Measurements from ENCODE around the gene SEL1L.
"Not testable (repeated sequence)": the region's sequence is repeated elsewhere in the genome, so short reads cannot be mapped to it uniquely, and the experiment has no call there.

Gene SEL1L

GRCh38 chr14:81472096-81472800 lies 61.4 kb downstream of the SEL1L start:
- Histone ChIP-seq H3K36me3 (ENCODE audit: insufficient read depth, low read length) (peaks cover 26% of the 10 kb centered on the region), H3K4me1 (ENCODE audit: insufficient read depth, low read length) (no peaks in the 10 kb centered on the region), H3K27me3 (ENCODE audit: control insufficient read depth in 1 of 2, insufficient read depth in 2 of 2, low read length in 2 of 2) (no peaks in the 10 kb centered on the region), H3K9me3 (ENCODE audit: low read length) (no peaks in the 10 kb centered on the region), H3K4me3 (ENCODE audit: low read depth in 1 of 2, low read length in 2 of 2) (no peak overlapping the region), H3K27ac (ENCODE audit: low read depth, low read length) (no peak overlapping the region), H3K9ac (ENCODE audit: low read length) (no peak overlapping the region)

GRCh38 chr14:81471062-81471461 lies 62.6 kb downstream of the SEL1L start:
- no peak overlapping the region for H3K4me3 ChIP-seq (ENCODE audit: low read depth in 1 of 2, low read length in 2 of 2)
- no peak overlapping the region for H3K27ac ChIP-seq (ENCODE audit: low read depth, low read length)
- peaks cover 17% of the 10 kb centered on the region for H3K36me3 ChIP-seq (ENCODE audit: insufficient read depth, low read length)
- H3K4me1 ChIP-seq (ENCODE audit: insufficient read depth, low read length): no peaks in the 10 kb centered on the region
- no peaks in the 10 kb centered on the region for H3K9me3 ChIP-seq (ENCODE audit: low read length)
- H3K9ac ChIP-seq (ENCODE audit: low read length): no peak overlapping the region
- H3K27me3 ChIP-seq (ENCODE audit: control insufficient read depth in 1 of 2, insufficient read depth in 2 of 2, low read length in 2 of 2): no peaks in the 10 kb centered on the region

- H3K9me3 ChIP-seq (ENCODE audit: low read length); H3K27me3 ChIP-seq (ENCODE audit: control insufficient read depth in 1 of 2, insufficient read depth in 2 of 2, low read length in 2 of 2); H3K27ac ChIP-seq (ENCODE audit: low read depth, low read length); H3K4me3 ChIP-seq (ENCODE audit: low read depth in 1 of 2, low read length in 2 of 2); H3K9ac ChIP-seq (ENCODE audit: low read length); H3K4me1 ChIP-seq (ENCODE audit: insufficient read depth, low read length): not testable (repeated sequence)
- peaks cover 11% of the 10 kb centered on the region for H3K36me3 ChIP-seq (ENCODE audit: insufficient read depth, low read length)
Observed at GRCh38 chr14:81470557-81470826, 63.2 kb downstream of the SEL1L start.

DNA sequence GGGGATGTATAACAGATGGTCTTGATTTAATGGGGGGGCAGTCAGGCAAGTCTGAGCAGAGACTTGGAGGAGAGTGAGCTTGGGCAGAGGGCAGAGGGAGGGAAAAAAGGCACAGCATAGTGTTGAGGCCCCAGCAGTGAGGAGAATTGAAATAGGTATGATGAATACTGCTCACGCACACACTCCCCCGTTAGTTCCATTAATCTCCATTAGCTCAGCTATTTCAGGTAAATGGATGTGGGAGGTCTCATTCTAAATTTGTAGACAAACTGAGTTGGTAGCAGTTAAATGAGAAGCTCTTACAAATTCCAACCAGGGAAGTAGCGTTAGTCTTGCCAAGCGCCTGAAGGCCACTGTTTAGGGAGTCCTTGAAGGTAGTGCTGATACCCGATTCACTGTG lies 66.8 kb downstream of the SEL1L start:
- Histone ChIP-seq H3K4me1 (ENCODE audit: insufficient read depth, low read length) (no peaks in the 10 kb centered on the region), H3K27me3 (ENCODE audit: control insufficient read depth in 1 of 2, insufficient read depth in 2 of 2, low read length in 2 of 2) (no peaks in the 10 kb centered on the region), H3K9me3 (ENCODE audit: low read length) (no peaks in the 10 kb centered on the region), H3K36me3 (ENCODE audit: insufficient read depth, low read length) (peaks cover under 1% of the 10 kb centered on the region), H3K9ac (ENCODE audit: low read length) (no peak overlapping the region), H3K27ac (ENCODE audit: low read depth, low read length) (no peak overlapping the region), H3K4me3 (ENCODE audit: low read depth in 1 of 2, low read length in 2 of 2) (no peak overlapping the region)

DNA sequence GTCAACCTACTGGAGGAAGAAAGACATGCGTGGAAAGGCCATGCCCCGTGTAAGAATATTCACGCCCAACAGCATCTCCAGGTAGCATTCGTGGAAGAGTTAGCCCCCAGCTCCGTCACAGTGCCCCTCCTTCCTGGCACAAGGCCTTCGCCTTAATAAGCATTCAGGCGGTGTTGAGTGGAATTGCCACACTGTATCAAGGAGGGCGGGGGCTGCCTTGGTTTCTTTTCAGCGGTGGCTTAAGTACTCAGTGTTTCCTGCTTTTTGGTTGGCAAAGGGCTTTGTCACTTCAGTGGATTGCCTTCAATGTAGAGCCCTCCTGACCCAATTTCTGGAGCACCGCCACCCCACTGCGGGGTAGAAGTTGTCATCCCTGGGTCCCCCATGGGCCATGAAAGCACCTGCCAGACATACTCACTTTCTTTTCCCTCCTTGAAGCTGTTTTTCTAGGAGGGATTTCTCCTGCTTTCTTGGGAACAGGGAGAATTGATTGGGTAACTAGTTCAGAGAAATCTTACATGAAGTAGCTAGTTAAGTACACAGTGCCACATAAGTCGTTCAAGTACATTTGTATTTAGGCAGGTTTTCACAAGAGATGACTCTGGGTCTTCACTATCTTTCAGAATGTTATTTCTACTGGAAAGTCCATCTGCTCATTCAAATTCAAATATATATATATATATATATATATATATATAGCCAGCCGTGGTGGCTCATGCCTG lies 68.0 kb downstream of the SEL1L start:
- Histone ChIP-seq H3K4me1 (ENCODE audit: insufficient read depth, low read length) (no peaks in the 10 kb centered on the region), H3K27ac (ENCODE audit: low read depth, low read length) (no peak overlapping the region), H3K36me3 (ENCODE audit: insufficient read depth, low read length) (no peaks in the 10 kb centered on the region), H3K27me3 (ENCODE audit: control insufficient read depth in 1 of 2, insufficient read depth in 2 of 2, low read length in 2 of 2) (no peaks in the 10 kb centered on the region), H3K4me3 (ENCODE audit: low read depth in 1 of 2, low read length in 2 of 2) (no peak overlapping the region), H3K9me3 (ENCODE audit: low read length) (no peaks in the 10 kb centered on the region), H3K9ac (ENCODE audit: low read length) (no peak overlapping the region)

DNA sequence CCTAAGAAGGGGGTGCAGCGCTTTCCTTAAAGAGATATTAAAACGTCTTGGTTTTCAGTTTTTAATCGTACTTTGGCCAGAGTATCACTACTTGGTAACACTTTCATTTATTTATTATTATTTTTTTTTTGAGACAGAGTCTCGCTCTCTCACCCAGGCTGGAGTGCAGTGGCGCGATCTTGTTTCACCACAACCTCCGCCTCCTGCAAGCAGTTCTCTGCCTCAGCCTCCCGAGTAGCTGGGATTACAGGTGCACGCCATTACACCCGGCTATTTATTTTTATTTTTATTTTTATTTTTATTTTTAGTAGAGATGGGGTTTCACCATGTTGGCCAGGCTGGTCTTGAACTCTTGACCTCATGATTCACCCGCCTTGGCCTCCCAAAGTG lies 68.7 kb downstream of the SEL1L start:
- not testable (repeated sequence) for H3K9me3 ChIP-seq (ENCODE audit: low read length); H3K4me1 ChIP-seq (ENCODE audit: insufficient read depth, low read length); H3K36me3 ChIP-seq (ENCODE audit: insufficient read depth, low read length); H3K27ac ChIP-seq (ENCODE audit: low read depth, low read length); H3K27me3 ChIP-seq (ENCODE audit: control insufficient read depth in 1 of 2, insufficient read depth in 2 of 2, low read length in 2 of 2)
- peak overlapping the region; percentile 75 for H3K9ac ChIP-seq (ENCODE audit: low read length)
- H3K4me3 ChIP-seq (ENCODE audit: low read depth in 1 of 2, low read length in 2 of 2): peak overlapping the region; percentile 43 to 78

- Histone ChIP-seq H3K9ac (ENCODE audit: low read length) (peak overlapping the region; percentile 75), H3K27me3 (ENCODE audit: control insufficient read depth in 1 of 2, insufficient read depth in 2 of 2, low read length in 2 of 2) (no peaks in the 10 kb centered on the region), H3K27ac (ENCODE audit: low read depth, low read length) (no peak overlapping the region), H3K4me1 (ENCODE audit: insufficient read depth, low read length) (no peaks in the 10 kb centered on the region), H3K9me3 (ENCODE audit: low read length) (no peaks in the 10 kb centered on the region), H3K4me3 (ENCODE audit: low read depth in 1 of 2, low read length in 2 of 2) (peak overlapping the region; percentile 43 to 78), H3K36me3 (ENCODE audit: insufficient read depth, low read length) (no peaks in the 10 kb centered on the region)
Observed at GRCh38 chr14:81464253-81465002, 69.2 kb downstream of the SEL1L start.

DNA sequence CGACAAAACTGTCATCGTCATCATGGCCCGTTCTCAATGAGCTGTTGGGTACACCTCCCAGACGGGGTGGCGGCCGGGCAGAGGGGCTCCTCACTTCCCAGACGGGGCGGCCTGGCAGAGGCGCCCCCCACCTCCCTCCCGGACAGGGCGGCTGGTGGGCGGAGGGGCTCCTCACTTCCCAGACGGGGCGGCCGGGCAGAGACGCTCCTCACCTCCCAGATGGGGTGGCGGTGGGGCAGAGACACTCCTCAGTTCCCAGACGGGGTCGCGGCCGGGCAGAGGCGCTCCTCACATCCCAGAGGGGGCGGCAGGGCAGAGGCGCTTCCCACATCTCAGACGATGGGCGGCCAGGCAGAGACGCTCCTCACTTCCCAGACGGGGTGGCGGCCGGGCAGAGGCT lies 71.3 kb downstream of the SEL1L start:
- not testable (repeated sequence) for H3K9ac ChIP-seq (ENCODE audit: low read length); H3K36me3 ChIP-seq (ENCODE audit: insufficient read depth, low read length); H3K9me3 ChIP-seq (ENCODE audit: low read length); H3K4me3 ChIP-seq (ENCODE audit: low read depth in 1 of 2, low read length in 2 of 2); H3K27ac ChIP-seq (ENCODE audit: low read depth, low read length); H3K4me1 ChIP-seq (ENCODE audit: insufficient read depth, low read length); H3K27me3 ChIP-seq (ENCODE audit: control insufficient read depth in 1 of 2, insufficient read depth in 2 of 2, low read length in 2 of 2)

GRCh38 chr14:81459912-81460311 lies 73.7 kb downstream of the SEL1L start:
- H3K4me1 ChIP-seq (ENCODE audit: insufficient read depth, low read length): no peaks in the 10 kb centered on the region
- no peak overlapping the region for H3K27ac ChIP-seq (ENCODE audit: low read depth, low read length)
- no peak overlapping the region for H3K4me3 ChIP-seq (ENCODE audit: low read depth in 1 of 2, low read length in 2 of 2)
- no peak overlapping the region for H3K9ac ChIP-seq (ENCODE audit: low read length)
- H3K27me3 ChIP-seq (ENCODE audit: control insufficient read depth in 1 of 2, insufficient read depth in 2 of 2, low read length in 2 of 2): no peaks in the 10 kb centered on the region
- no peaks in the 10 kb centered on the region for H3K9me3 ChIP-seq (ENCODE audit: low read length)
- H3K36me3 ChIP-seq (ENCODE audit: insufficient read depth, low read length): no peaks in the 10 kb centered on the region

- no peak overlapping the region for H3K27ac ChIP-seq (ENCODE audit: low read depth, low read length)
- no peak overlapping the region for H3K4me3 ChIP-seq (ENCODE audit: low read depth in 1 of 2, low read length in 2 of 2)
- no peak overlapping the region for H3K9ac ChIP-seq (ENCODE audit: low read length)
- H3K27me3 ChIP-seq (ENCODE audit: control insufficient read depth in 1 of 2, insufficient read depth in 2 of 2, low read length in 2 of 2): no peaks in the 10 kb centered on the region
- no peaks in the 10 kb centered on the region for H3K4me1 ChIP-seq (ENCODE audit: insufficient read depth, low read length)
- no peaks in the 10 kb centered on the region for H3K9me3 ChIP-seq (ENCODE audit: low read length)
- no peaks in the 10 kb centered on the region for H3K36me3 ChIP-seq (ENCODE audit: insufficient read depth, low read length)
Observed at GRCh38 chr14:81458352-81458751, 75.3 kb downstream of the SEL1L start.

DNA sequence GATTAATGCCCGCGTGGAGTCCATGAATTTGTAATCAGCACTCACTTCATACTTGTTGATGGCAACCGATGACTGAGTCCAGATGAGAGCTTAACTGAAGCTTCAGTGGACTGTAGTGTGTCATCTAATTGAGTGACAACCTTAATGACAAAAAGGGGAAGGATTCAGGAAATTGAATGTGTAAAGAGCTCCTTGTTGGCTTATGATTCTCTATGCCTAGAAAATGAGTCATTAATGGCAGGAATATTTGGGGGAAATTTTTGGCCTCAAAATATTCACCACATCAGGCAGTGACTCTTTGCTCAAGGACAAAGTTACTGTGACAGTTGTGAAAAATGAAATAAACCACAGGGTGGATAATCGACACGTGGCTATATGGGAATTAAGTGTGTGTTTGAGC lies 78.3 kb downstream of the SEL1L start:
- Histone ChIP-seq H3K4me1 (ENCODE audit: insufficient read depth, low read length) (no peaks in the 10 kb centered on the region), H3K27me3 (ENCODE audit: control insufficient read depth in 1 of 2, insufficient read depth in 2 of 2, low read length in 2 of 2) (no peaks in the 10 kb centered on the region), H3K9me3 (ENCODE audit: low read length) (no peaks in the 10 kb centered on the region), H3K9ac (ENCODE audit: low read length) (no peak overlapping the region), H3K4me3 (ENCODE audit: low read depth in 1 of 2, low read length in 2 of 2) (no peak overlapping the region), H3K27ac (ENCODE audit: low read depth, low read length) (no peak overlapping the region), H3K36me3 (ENCODE audit: insufficient read depth, low read length) (no peaks in the 10 kb centered on the region)
